Measurements from ENCODE around the gene RNFT2. TPM values are rescaled to one million over a fixed set of nuclear protein-coding genes. Genes with fewer than 3 reads are reported as not detected.

Gene RNFT2
- total RNA-seq, 4 donors from 2014 or later, result 0.68 to 1.2 (median 1.2) TPM; not detected in 1

DNA sequence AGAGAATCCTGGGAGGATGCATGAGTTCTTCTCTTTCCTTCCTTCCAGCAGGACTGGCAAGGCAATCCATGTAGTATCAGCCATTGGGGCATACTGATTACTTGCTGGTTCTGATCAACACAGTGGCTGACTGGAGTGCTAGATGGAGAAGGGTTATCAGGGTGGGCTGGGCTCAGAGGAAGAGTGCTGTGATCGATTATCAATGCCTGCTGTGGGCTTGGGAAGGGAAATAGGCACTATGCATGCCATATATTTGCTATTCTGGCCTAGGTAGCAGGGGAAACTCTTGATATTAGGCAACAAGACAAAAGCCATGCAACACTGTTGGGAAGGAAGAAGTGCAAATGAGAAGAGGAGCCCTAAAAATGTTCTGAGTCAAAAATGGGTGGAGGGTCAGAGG is 97.4 kb downstream of the RNFT2 start:
- intact Hi-C loops (cut with DNase I; ENCODE audit: low total_unique reads), result loop anchor here (10.0 kb wide), 1 partner anchor 749 kb away; no protein-coding TSS in a partner anchor
- DNase-seq (ENCODE audit: low spot score in 2 of 2), result no peak
- no peak for TF ChIP-seq POLR2A (IDR thresholded peaks at IDR 0.05)
- TF ChIP-seq, protein P1, sequence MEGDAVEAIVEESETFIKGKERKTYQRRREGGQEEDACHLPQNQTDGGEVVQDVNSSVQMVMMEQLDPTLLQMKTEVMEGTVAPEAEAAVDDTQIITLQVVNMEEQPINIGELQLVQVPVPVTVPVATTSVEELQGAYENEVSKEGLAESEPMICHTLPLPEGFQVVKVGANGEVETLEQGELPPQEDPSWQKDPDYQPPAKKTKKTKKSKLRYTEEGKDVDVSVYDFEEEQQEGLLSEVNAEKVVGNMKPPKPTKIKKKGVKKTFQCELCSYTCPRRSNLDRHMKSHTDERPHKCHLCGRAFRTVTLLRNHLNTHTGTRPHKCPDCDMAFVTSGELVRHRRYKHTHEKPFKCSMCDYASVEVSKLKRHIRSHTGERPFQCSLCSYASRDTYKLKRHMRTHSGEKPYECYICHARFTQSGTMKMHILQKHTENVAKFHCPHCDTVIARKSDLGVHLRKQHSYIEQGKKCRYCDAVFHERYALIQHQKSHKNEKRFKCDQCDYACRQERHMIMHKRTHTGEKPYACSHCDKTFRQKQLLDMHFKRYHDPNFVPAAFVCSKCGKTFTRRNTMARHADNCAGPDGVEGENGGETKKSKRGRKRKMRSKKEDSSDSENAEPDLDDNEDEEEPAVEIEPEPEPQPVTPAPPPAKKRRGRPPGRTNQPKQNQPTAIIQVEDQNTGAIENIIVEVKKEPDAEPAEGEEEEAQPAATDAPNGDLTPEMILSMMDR (IDR thresholded peaks at IDR 0.05), result no peak
- 73 to 77% methylated on average over 1 of the region's 1 CpG for WGBS, 2 donors
- no peak overlapping the region for H3K4me3 ChIP-seq (ENCODE audit: low read depth, poor library complexity, severe bottlenecking)

DNA sequence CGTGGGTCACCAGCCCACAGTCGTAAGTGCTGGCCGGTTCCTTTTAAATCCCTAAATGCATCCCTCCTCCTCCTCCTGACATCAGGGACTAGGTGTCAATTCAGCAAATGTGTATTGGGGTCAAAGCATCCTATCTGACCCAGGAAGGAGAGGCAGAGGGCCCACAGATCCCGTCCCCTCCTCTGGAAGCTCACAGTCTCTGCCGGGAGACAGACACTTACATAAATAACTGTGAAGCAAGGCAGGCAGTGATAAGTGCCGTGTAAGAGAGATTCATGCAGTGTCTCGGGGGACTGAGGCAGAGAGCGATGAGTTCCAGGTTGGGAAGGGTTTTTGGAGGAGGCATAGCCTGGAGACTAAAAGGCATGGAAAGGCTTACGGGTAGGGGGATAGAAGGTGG is 99.0 kb downstream of the RNFT2 start:
- intact Hi-C loops (cut with DNase I; ENCODE audit: low total_unique reads), result loop anchor here (10.0 kb wide), 1 partner anchor 748 kb away; no protein-coding TSS in a partner anchor
- 82 to 83% methylated on average over 9 of the region's 9 CpGs for WGBS, 2 donors
- no peak for TF ChIP-seq POLR2A (IDR thresholded peaks at IDR 0.05)
- TF ChIP-seq, protein P1 (IDR thresholded peaks at IDR 0.05), result no peak
- no peak for DNase-seq (ENCODE audit: low spot score in 2 of 2)
- no peak overlapping the region for H3K4me3 ChIP-seq (ENCODE audit: low read depth, poor library complexity, severe bottlenecking)

DNA sequence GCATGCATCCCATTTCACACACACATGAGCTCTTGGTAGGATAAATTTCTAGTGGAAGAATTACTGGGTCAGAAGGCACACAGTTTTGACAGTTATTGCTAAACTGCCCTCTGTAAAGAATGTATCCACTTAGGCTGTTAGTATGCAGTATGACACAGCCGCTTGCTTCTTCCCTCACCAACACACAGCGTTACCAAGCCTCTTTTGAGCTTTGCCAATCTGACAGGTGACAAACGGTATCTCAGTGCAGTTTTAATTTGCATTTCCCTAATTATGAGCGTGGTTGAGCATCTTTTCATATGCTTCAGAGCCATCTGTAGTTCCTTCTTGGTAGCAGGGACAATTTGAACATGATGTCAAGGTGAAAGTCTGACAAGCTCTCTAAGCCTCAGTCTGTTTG is 100.2 kb downstream of the RNFT2 start:
- TF ChIP-seq POLR2A (IDR thresholded peaks at IDR 0.05), result no peak
- TF ChIP-seq, protein P1 (IDR thresholded peaks at IDR 0.05), result no peak

DNA sequence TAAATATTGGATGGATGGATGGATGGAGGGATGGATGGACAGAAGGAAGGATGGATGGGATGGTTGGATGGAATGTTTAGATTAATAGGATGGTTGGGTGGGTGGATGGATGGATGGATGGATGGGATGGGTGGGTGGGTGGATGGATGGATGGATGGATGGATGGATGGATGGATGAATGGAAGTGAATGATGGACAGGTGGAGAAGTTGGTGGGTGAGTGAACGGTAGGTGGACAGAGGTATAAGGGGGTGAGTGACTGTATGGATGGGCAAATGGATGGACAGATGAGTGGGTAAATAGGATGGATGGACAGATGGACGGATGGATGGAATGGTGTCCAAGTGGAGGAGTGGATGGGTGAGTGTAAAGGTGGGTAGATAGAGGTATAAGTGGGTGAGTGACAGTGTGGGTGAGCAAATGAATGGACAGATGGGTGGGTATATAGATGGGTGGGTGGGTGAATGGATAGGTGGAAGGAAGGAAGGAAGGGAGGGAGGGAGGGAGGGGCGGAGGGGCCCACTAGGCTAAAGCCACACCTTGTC is 101.2 kb downstream of the RNFT2 start:
- intact Hi-C loops (cut with DNase I; ENCODE audit: low total_unique reads), result loop anchor here (10.0 kb wide), 1 partner anchor 745 kb away; no protein-coding TSS in a partner anchor
- 77 to 94% methylated on average over 3 of the region's 3 CpGs for WGBS, 2 donors
- no peak for DNase-seq (ENCODE audit: low spot score in 2 of 2)
- no peak overlapping the region for H3K4me3 ChIP-seq (ENCODE audit: low read depth, poor library complexity, severe bottlenecking)
- TF ChIP-seq POLR2A (IDR thresholded peaks at IDR 0.05), result no peak
- TF ChIP-seq, protein P1 (IDR thresholded peaks at IDR 0.05), result no peak

More for the DNA sequence above, 100.2 kb downstream of the RNFT2 start:
- 82 to 84% methylated on average over 4 of the region's 4 CpGs for WGBS, 2 donors
- intact Hi-C loops (cut with DNase I; ENCODE audit: low total_unique reads), result loop anchor here (10.0 kb wide), 1 partner anchor 746 kb away; no protein-coding TSS in a partner anchor
- no peak overlapping the region for H3K4me3 ChIP-seq (ENCODE audit: low read depth, poor library complexity, severe bottlenecking)
- DNase-seq (ENCODE audit: low spot score in 2 of 2), result no peak

DNA sequence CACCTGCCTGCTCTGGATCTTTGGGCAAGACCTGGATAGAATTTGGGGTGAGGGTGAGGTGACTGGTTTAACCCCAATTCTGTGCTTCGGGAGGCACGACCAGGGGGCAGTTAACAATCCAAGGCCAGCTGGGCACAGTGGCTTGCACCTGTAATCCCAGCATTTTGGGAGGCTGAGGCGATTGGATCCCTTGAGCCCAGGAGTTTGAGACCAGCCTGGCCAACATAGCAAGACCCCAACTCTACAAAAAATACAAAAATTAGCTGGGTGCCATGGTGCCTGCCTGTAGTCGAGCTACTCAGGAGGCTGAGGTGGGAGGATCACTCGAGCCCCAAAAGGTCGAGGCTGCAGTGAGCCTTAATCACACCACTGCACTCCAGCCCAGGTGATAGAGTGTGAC is 105.0 kb downstream of the RNFT2 start:
- 92 to 94% methylated on average over 6 of the region's 6 CpGs for WGBS, 2 donors
- no peak for TF ChIP-seq POLR2A (IDR thresholded peaks at IDR 0.05)
- TF ChIP-seq, protein P1 (IDR thresholded peaks at IDR 0.05), result no peak
- intact Hi-C loops (cut with DNase I; ENCODE audit: low total_unique reads), result no loop called here
- no peak overlapping the region for H3K4me3 ChIP-seq (ENCODE audit: low read depth, poor library complexity, severe bottlenecking)
- no peak for DNase-seq (ENCODE audit: low spot score in 2 of 2)

DNA sequence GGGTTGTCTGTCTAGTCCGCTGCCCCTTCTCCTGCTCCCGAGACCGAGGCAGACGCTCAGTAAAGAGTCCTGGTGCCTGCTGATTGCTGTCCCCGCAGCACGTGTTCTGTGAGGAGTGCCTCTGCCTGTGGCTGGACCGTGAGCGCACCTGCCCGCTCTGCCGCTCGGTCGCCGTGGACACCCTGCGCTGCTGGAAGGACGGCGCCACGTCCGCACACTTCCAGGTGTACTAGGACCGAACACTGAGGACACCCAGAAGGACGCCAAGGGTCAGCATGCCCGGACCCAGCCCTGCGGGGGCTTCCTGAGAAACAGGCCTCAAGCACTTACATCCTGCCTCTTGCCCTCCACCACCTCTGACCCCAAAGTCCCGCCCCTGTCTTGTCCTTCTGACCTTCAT is 111.1 kb downstream of the RNFT2 start:
- intact Hi-C loops (cut with DNase I; ENCODE audit: low total_unique reads), result no loop called here
- WGBS, 2 donors, result 93% methylated on average over 23 of the region's 23 CpGs
- no peak for DNase-seq (ENCODE audit: low spot score in 2 of 2)
- no peak for TF ChIP-seq POLR2A (IDR thresholded peaks at IDR 0.05)
- TF ChIP-seq, protein P1 (IDR thresholded peaks at IDR 0.05), result no peak
- no peak overlapping the region for H3K4me3 ChIP-seq (ENCODE audit: low read depth, poor library complexity, severe bottlenecking)

All from lower leg skin (tissue), 4 donors.